Measurements from ENCODE around the gene TRIP13. TPM values are rescaled to one million over a fixed set of nuclear protein-coding genes. Genes with fewer than 3 reads are reported as not detected.

The TRIP13 gene
- total and polyA plus RNA-seq, 2 of the 13 experiments (the other 11 are each of a cell fraction or from before 2014, with no cell fraction given) = 13.5 to 33.0 TPM

- TF ChIP-seq ZBTB33 (CRISPR knock-in tag; IDR thresholded peaks at IDR 0.05) (no peak), ATM (IDR thresholded peaks at IDR 0.05; ENCODE audit: borderline replicate concordance) (no peak), CSRNP2 (CRISPR knock-in tag; conservative IDR thresholded peaks at IDR 0.05; ENCODE audit: low read depth) (no peak), FOXA1 (IDR thresholded peaks at IDR 0.05) (no peak), FOXA1 (CRISPR knock-in tag; IDR thresholded peaks at IDR 0.05) (no peak), ZNF235 (CRISPR knock-in tag; IDR thresholded peaks at IDR 0.05; ENCODE audit: borderline replicate concordance) (no peak), HDAC2 (CRISPR knock-in tag; IDR thresholded peaks at IDR 0.05) (no peak), SMAD1 (CRISPR knock-in tag; IDR thresholded peaks at IDR 0.05; ENCODE audit: borderline replicate concordance, low read depth) (no peak)
Observed at GRCh38 chr5:920321-920720, 27.6 kb downstream of the TRIP13 start (continued).

Data from HepG2 (cell line).